ENCODE measurements around the gene PARD3. TPM values are rescaled to one million over a fixed set of nuclear protein-coding genes. Genes with fewer than 3 reads are reported as not detected.

The PARD3 gene
- total RNA-seq, 1 donor from 2014 or later = 37.2 TPM

DNA sequence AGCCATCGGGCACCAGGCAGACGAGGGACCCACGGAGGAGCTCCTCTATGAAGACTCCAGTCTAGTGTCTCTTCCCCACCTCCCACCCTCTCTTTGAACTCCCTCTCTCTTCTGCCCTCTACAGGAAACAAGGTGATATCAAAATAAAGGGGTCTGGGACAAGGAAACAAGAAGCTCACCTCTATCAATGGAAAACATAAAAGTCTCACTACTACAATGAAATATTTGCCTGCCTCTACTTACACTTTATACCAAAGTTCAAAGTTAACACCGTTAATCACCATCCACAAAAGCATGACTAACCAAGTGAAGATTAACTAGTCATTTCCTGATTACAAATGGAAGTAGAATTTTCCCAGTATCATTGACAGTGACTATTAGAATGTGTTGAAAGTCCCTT, 82.2 kb downstream of the PARD3 start:
- Mint-ChIP-seq H3K4me3 (ENCODE audit: unreplicated experiment) (no peak overlapping the region), H3K27ac (ENCODE audit: unreplicated experiment) (no peak overlapping the region), H3K9me3 (ENCODE audit: unreplicated experiment) (no peaks in the 10 kb centered on the region), H3K36me3 (ENCODE audit: unreplicated experiment) (peaks cover 2% of the 10 kb centered on the region), H3K4me1 (ENCODE audit: unreplicated experiment) (peaks cover 27% of the 10 kb centered on the region), H3K27me3 (ENCODE audit: unreplicated experiment) (no peaks in the 10 kb centered on the region)
- TF ChIP-seq, protein P1, sequence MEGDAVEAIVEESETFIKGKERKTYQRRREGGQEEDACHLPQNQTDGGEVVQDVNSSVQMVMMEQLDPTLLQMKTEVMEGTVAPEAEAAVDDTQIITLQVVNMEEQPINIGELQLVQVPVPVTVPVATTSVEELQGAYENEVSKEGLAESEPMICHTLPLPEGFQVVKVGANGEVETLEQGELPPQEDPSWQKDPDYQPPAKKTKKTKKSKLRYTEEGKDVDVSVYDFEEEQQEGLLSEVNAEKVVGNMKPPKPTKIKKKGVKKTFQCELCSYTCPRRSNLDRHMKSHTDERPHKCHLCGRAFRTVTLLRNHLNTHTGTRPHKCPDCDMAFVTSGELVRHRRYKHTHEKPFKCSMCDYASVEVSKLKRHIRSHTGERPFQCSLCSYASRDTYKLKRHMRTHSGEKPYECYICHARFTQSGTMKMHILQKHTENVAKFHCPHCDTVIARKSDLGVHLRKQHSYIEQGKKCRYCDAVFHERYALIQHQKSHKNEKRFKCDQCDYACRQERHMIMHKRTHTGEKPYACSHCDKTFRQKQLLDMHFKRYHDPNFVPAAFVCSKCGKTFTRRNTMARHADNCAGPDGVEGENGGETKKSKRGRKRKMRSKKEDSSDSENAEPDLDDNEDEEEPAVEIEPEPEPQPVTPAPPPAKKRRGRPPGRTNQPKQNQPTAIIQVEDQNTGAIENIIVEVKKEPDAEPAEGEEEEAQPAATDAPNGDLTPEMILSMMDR (IDR thresholded peaks at IDR 0.05) = peak; percentile 27
- no peak for DNase-seq (ENCODE audit: extremely low spot score, unreplicated experiment)

DNA sequence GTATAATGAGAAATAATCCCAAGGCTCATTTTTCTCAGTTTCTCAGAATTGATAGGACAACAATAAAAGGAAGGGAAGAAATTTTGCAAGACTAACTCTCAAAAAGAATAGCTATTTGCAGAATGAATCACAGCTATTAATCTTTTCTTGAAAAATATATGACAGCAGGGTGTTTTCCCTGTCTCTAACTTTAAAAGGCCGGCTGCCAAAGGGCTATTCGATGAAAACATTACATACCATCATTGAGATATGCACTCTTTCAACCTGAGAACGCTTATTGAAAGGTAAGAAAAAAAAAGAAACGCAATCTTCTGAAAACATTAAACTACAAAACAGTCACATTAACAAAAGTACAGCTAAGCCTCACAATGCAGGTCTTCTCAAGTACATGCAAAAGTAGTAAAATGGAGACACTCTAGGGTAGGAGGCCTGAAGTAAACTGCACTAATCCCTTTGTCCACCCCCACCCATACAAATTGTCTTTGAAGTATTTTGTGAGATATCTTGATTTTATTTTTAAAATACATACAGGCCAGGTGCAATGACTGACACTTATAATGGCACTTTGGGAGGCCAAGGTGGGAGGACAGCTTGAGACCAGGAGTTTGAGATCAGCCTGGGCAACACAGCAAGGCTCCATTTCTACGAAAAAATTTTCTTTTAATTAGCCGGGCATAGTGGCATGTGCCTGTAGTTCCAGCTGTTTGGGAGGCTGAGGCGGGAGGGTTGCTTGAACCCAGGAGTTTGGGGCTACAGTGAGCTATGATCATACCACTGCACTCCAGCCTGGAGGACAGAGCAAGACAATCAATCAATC, 83.0 kb downstream of the PARD3 start:
- peak overlapping the region; percentile 59 for H3K27ac Mint-ChIP-seq (ENCODE audit: unreplicated experiment)
- peaks cover 2% of the 10 kb centered on the region for H3K36me3 Mint-ChIP-seq (ENCODE audit: unreplicated experiment)
- no peaks in the 10 kb centered on the region for H3K27me3 Mint-ChIP-seq (ENCODE audit: unreplicated experiment)
- TF ChIP-seq, protein P1 (IDR thresholded peaks at IDR 0.05) = no peak
- H3K4me3 Mint-ChIP-seq (ENCODE audit: unreplicated experiment) = no peak overlapping the region
- H3K9me3 Mint-ChIP-seq (ENCODE audit: unreplicated experiment) = no peaks in the 10 kb centered on the region
- H3K4me1 Mint-ChIP-seq (ENCODE audit: unreplicated experiment) = peaks cover 27% of the 10 kb centered on the region
- no peak for DNase-seq (ENCODE audit: extremely low spot score, unreplicated experiment)

GRCh38 chr10:34731213-34731612, 83.9 kb downstream of the PARD3 start:
- no peaks in the 10 kb centered on the region for H3K9me3 Mint-ChIP-seq (ENCODE audit: unreplicated experiment)
- peaks cover 2% of the 10 kb centered on the region for H3K36me3 Mint-ChIP-seq (ENCODE audit: unreplicated experiment)
- H3K4me3 Mint-ChIP-seq (ENCODE audit: unreplicated experiment) = no peak overlapping the region
- no peak overlapping the region for H3K27ac Mint-ChIP-seq (ENCODE audit: unreplicated experiment)
- TF ChIP-seq, protein P1 (IDR thresholded peaks at IDR 0.05) = no peak
- peaks cover 27% of the 10 kb centered on the region for H3K4me1 Mint-ChIP-seq (ENCODE audit: unreplicated experiment)
- DNase-seq (ENCODE audit: extremely low spot score, unreplicated experiment) = no peak
- H3K27me3 Mint-ChIP-seq (ENCODE audit: unreplicated experiment) = no peaks in the 10 kb centered on the region

- H3K4me1 Mint-ChIP-seq (ENCODE audit: unreplicated experiment) = peaks cover 27% of the 10 kb centered on the region
- DNase-seq (ENCODE audit: extremely low spot score, unreplicated experiment) = no peak
- H3K27ac Mint-ChIP-seq (ENCODE audit: unreplicated experiment) = no peak overlapping the region
- H3K36me3 Mint-ChIP-seq (ENCODE audit: unreplicated experiment) = peaks cover 2% of the 10 kb centered on the region
- H3K9me3 Mint-ChIP-seq (ENCODE audit: unreplicated experiment) = no peaks in the 10 kb centered on the region
- no peak overlapping the region for H3K4me3 Mint-ChIP-seq (ENCODE audit: unreplicated experiment)
- TF ChIP-seq, protein P1 (IDR thresholded peaks at IDR 0.05) = no peak
- H3K27me3 Mint-ChIP-seq (ENCODE audit: unreplicated experiment) = no peaks in the 10 kb centered on the region
Measured at GRCh38 chr10:34730726-34731125, 84.4 kb downstream of the PARD3 start.

GRCh38 chr10:34729619-34730018, 85.5 kb downstream of the PARD3 start:
- Mint-ChIP-seq H3K27ac (ENCODE audit: unreplicated experiment) (no peak overlapping the region), H3K36me3 (ENCODE audit: unreplicated experiment) (peaks cover 2% of the 10 kb centered on the region), H3K9me3 (ENCODE audit: unreplicated experiment) (no peaks in the 10 kb centered on the region), H3K27me3 (ENCODE audit: unreplicated experiment) (no peaks in the 10 kb centered on the region), H3K4me1 (ENCODE audit: unreplicated experiment) (peaks cover 30% of the 10 kb centered on the region), H3K4me3 (ENCODE audit: unreplicated experiment) (no peak overlapping the region)
- no peak for DNase-seq (ENCODE audit: extremely low spot score, unreplicated experiment)
- TF ChIP-seq, protein P1 (IDR thresholded peaks at IDR 0.05) = no peak
